Hepatocyte (in vitro differentiated cells): Measurements from ENCODE around the gene APOL2.
"Not testable (repeated sequence)": the region's sequence is repeated elsewhere in the genome, so short reads cannot be mapped to it uniquely, and the experiment has no call there.

ENCODE experiments used
- EZH2 ChIP-seq: fragments of 200-600 bp; sonication (generic); IDR thresholded peaks from 2 replicates; pipeline ENCODE4 v1.6.1; 2016; ENCODE audit warnings: antibody characterized with exemption, mild to moderate bottlenecking, borderline replicate concordance
- TF ChIP-seq, protein P1 (sequence below): fragments of 200-600 bp; sonication (generic); IDR thresholded peaks from 2 replicates; pipeline ENCODE4 v1.5.1; 2016; ENCODE audit warnings: antibody characterized with exemption, mild to moderate bottlenecking; ENCODE audit not compliant: poor library complexity

GRCh38 chr22:36229649-36230048 lies 9.7 kb downstream of the APOL2 start:
- TF ChIP-seq, protein P1, sequence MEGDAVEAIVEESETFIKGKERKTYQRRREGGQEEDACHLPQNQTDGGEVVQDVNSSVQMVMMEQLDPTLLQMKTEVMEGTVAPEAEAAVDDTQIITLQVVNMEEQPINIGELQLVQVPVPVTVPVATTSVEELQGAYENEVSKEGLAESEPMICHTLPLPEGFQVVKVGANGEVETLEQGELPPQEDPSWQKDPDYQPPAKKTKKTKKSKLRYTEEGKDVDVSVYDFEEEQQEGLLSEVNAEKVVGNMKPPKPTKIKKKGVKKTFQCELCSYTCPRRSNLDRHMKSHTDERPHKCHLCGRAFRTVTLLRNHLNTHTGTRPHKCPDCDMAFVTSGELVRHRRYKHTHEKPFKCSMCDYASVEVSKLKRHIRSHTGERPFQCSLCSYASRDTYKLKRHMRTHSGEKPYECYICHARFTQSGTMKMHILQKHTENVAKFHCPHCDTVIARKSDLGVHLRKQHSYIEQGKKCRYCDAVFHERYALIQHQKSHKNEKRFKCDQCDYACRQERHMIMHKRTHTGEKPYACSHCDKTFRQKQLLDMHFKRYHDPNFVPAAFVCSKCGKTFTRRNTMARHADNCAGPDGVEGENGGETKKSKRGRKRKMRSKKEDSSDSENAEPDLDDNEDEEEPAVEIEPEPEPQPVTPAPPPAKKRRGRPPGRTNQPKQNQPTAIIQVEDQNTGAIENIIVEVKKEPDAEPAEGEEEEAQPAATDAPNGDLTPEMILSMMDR: not testable (repeated sequence)
- not testable (repeated sequence) for TF ChIP-seq EZH2
